ENCODE data around the gene PANX1.

DNA sequence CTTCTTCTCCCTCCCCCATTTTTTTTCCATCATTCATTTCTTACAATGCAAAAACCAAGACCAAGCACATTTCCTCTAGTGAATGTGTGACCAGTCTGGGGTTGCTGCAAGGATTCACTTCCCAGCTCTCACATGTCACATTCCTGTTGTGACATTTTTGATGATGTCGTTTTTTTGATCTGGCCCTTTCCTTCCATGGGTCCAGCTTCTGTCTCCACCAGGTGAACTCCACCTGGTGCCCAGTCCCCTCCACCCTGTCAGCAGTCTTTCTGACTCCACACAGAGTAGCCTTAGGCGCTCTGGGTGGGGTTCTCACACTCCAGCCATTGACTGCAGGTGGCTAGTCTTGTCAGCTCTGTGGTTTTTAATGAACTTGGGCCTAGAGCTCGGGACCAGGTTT lies 15.6 kb downstream of the PANX1 start:
- TF ChIP-seq YY1 (IDR thresholded peaks at IDR 0.05; ENCODE audit: insufficient read depth, insufficient read length) (no peak), ZNF274 (IDR thresholded peaks at IDR 0.05; ENCODE audit: low read depth, low read length) (no peak), SUZ12 (IDR thresholded peaks at IDR 0.05; ENCODE audit: extremely low read depth, insufficient read depth, insufficient read length) (no peak)
